Erythroblast (primary cell): ENCODE data around the gene LRRC25.

ENCODE experiments used
- GATA1 ChIP-seq: IDR thresholded peaks from 2 replicates; pipeline ENCODE4 v1.6.1; 2011; ENCODE audit warnings: low read depth, mild to moderate bottlenecking, control low read depth, low read length, moderate library complexity
- POLR2A ChIP-seq: IDR thresholded peaks from 2 replicates; pipeline ENCODE4 v1.6.1; 2011; ENCODE audit warnings: mild to moderate bottlenecking, low read length

DNA sequence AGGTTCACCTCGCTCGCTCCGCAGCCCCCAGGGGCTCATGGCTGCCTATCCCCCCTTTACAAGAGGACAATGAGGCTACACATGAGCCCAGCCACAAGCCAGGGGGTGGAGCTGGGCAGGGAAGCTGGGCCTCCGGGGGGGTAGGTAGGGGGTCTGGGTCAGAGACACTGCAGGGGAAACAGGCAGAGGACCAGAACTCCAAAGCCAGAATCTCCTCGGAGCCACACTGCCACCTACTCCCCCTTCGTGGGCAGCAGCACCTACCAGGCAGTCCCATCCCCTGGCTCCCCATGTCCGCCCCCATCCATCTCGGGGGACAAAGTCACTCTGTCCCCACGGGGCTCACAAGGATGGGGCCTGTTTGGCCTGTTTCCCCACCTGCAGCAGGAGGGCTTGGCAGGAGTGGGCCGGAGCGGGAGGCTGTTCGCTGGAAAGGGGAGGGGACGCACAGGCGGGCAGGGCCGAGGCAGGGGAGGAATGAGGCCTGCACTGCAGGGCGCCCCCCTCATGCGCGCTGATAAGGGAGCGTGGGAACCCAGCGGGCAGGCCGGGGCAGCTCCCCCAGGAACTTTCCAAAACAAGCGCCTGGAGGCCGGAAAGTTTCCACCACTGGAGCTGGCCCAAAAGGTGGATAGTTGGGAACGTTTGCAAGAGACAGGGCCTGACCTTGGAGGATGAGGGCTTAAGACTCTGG lies 41.1 kb upstream of the LRRC25 start:
- TF ChIP-seq POLR2A, result no peak
- no peak for TF ChIP-seq GATA1
